GM23338 (cell line): ENCODE data around the gene MRTFA. TPM values are rescaled to one million over a fixed set of nuclear protein-coding genes. Genes with fewer than 3 reads are reported as not detected.

Experiments used
- ATAC-seq: fragments of 200-7000 bp; cut with Tn5 transposase; 3 replicates; pipeline ENCODE4 v1.9.1; 2020
- DNase-seq: peaks from one replicate; pipeline ENCODE4 v3.0.0-alpha.2; 2015; ENCODE audit warnings: low spot score
- H2AFZ ChIP-seq: fragments of 200-600 bp; sonication (generic); 2 replicates; pipeline ENCODE4 v1.8.0; 2016; ENCODE audit warnings: antibody characterized with exemption, mild to moderate bottlenecking, moderate library complexity
- H3F3A ChIP-seq: fragments of 200-600 bp; sonication (generic); replicated peaks from 2 replicates; pipeline ENCODE4 v1.8.0; 2017; ENCODE audit warnings: antibody characterized with exemption, mixed run types, low read depth
- H3K27ac ChIP-seq: fragments of 200-600 bp; sonication (generic); 2 replicates; pipeline ENCODE4 v1.6.1; 2016; ENCODE audit warnings: low read depth
- H3K27me3 ChIP-seq: fragments of 200-600 bp; sonication (generic); 2 replicates; pipeline ENCODE4 v1.8.0; 2016; ENCODE audit warnings: mild to moderate bottlenecking, mixed run types, moderate library complexity; ENCODE audit not compliant: insufficient read depth
- H3K36me3 ChIP-seq: fragments of 200-600 bp; sonication (generic); 2 replicates; pipeline ENCODE4 v1.8.0; 2016; ENCODE audit warnings: mild to moderate bottlenecking; ENCODE audit not compliant: insufficient read depth
- H3K4me1 ChIP-seq: fragments of 200-600 bp; sonication (generic); 2 replicates; pipeline ENCODE4 v1.8.0; 2016; ENCODE audit warnings: mild to moderate bottlenecking, moderate library complexity; ENCODE audit not compliant: insufficient read depth
- H3K4me2 ChIP-seq: fragments of 200-600 bp; sonication (generic); 2 replicates; pipeline ENCODE4 v1.7.1; 2017; ENCODE audit warnings: mixed run types
- H3K4me3 ChIP-seq: fragments of 200-600 bp; sonication (generic); 2 replicates; pipeline ENCODE4 v1.6.1; 2016; ENCODE audit warnings: mixed run types
- H3K79me2 ChIP-seq: fragments of 200-600 bp; sonication (generic); replicated peaks from 2 replicates; pipeline ENCODE4 v1.8.0; 2017; ENCODE audit warnings: mild to moderate bottlenecking; ENCODE audit not compliant: insufficient read depth
- H3K9me2 ChIP-seq: fragments of 200-600 bp; sonication (generic); 2 replicates; pipeline ENCODE4 v1.8.0; 2017; ENCODE audit not compliant: insufficient read depth
- H4K20me1 ChIP-seq: fragments of 200-600 bp; sonication (generic); replicated peaks from 2 replicates; pipeline ENCODE4 v1.8.0; 2017; ENCODE audit warnings: mild to moderate bottlenecking; ENCODE audit not compliant: insufficient read depth
- H3K27ac Mint-ChIP-seq: 2 replicates; pipeline ENCODE4 v1.8.0; 2020; ENCODE audit warnings: inconsistent platforms, mild to moderate bottlenecking, moderate library complexity, mixed read lengths
- H3K27me3 Mint-ChIP-seq: 3 replicates; pipeline ENCODE4 v1.8.0; 2022; ENCODE audit warnings: low read depth, mild to moderate bottlenecking, moderate library complexity, mixed read lengths, inconsistent platforms; ENCODE audit not compliant: insufficient read depth, poor library complexity
- H3K36me3 Mint-ChIP-seq: 3 replicates; pipeline ENCODE4 v1.8.0; 2021; ENCODE audit warnings: low read depth, mild to moderate bottlenecking, inconsistent platforms, moderate library complexity, mixed read lengths
- H3K4me1 Mint-ChIP-seq: 3 replicates; pipeline ENCODE4 v1.8.0; 2020; ENCODE audit warnings: mild to moderate bottlenecking, inconsistent platforms, mixed read lengths
- H3K4me3 Mint-ChIP-seq: 3 replicates; pipeline ENCODE4 v1.8.0; 2021; ENCODE audit warnings: moderate library complexity, mild to moderate bottlenecking, inconsistent platforms, mixed read lengths
- H3K9me3 Mint-ChIP-seq: 3 replicates; pipeline ENCODE4 v1.8.0; 2020; ENCODE audit warnings: moderate library complexity, mild to moderate bottlenecking, inconsistent platforms, mixed read lengths
- CREB1 ChIP-seq: fragments of 250-450 bp; sonication (Bioruptor Pico); IDR thresholded peaks from 2 replicates; pipeline ENCODE4 v1.5.0; 2020; ENCODE audit warnings: low read depth, mild to moderate bottlenecking, moderate library complexity
- ETS1 ChIP-seq: IDR thresholded peaks from 2 replicates; pipeline ENCODE4 v1.6.1; 2016; ENCODE audit warnings: antibody characterized with exemption
- EZH2 ChIP-seq: fragments of 200-600 bp; sonication (generic); IDR thresholded peaks from one replicate; pipeline ENCODE4 v1.8.0; 2017; ENCODE audit warnings: antibody characterized with exemption, mild to moderate bottlenecking, low read depth; ENCODE audit not compliant: unreplicated experiment
- JUNB ChIP-seq: IDR thresholded peaks from one replicate; pipeline ENCODE4 v1.6.1; 2016; ENCODE audit warnings: antibody characterized with exemption; ENCODE audit not compliant: unreplicated experiment
- NANOG ChIP-seq: IDR thresholded peaks from 2 replicates; pipeline ENCODE4 v1.6.1; 2016; ENCODE audit warnings: antibody characterized with exemption, borderline replicate concordance
- POLR2AphosphoS5 ChIP-seq: IDR thresholded peaks from 2 replicates; pipeline ENCODE4 v1.6.1; 2016; ENCODE audit warnings: antibody characterized with exemption, low read depth
- REST ChIP-seq: IDR thresholded peaks from one replicate; pipeline ENCODE4 v1.6.1; 2018; ENCODE audit warnings: antibody characterized with exemption; ENCODE audit not compliant: unreplicated experiment
- STAT1 ChIP-seq: IDR thresholded peaks from one replicate; pipeline ENCODE4 v1.6.1; 2016; ENCODE audit warnings: antibody characterized with exemption; ENCODE audit not compliant: unreplicated experiment
- ZNF114 ChIP-seq: fragments of 250-450 bp; sonication (Bioruptor Pico); IDR thresholded peaks from 2 replicates; pipeline ENCODE4 v1.5.0; 2020; ENCODE audit warnings: mild to moderate bottlenecking, moderate library complexity
- ZNF331 ChIP-seq: fragments of 250-450 bp; sonication (Bioruptor Pico); IDR thresholded peaks from 2 replicates; pipeline ENCODE4 v1.5.0; 2020; ENCODE audit warnings: low read depth, mild to moderate bottlenecking, moderate library complexity
- polyA plus RNA-seq: library from polyadenylated mRNA; unstranded; fragments of >200 nt; fragmentation: Nextera tagmentation; extraction: Ambion mirVana; gene quantifications from 2 replicates; pipeline ENCODE4 v1.2.1, GENCODE V29; 2016
- total RNA-seq: library from RNA; depleted of rRNA; stranded (reverse); fragments of >200 nt; shearing (Covaris generic); gene quantifications from 2 replicates; pipeline ENCODE4 v1.2.3, GENCODE V29; 2014
- TF ChIP-seq, protein P1 (sequence below), 2 experiments: fragments of 200-600 bp in 1 of 2; sonication (generic) in 1 of 2; conservative IDR thresholded peaks; 2 replicates each; pipeline versions ENCODE4 v1.5.1 to v1.6.1; 2016 to 2017; ENCODE audit warnings: antibody characterized with exemption in 2 of 2, low read depth in 2 of 2, mild to moderate bottlenecking in 2 of 2, moderate library complexity in 1 of 2

The MRTFA gene
- total and polyA plus RNA-seq, 2 experiments from 2014 or later, result 18.1 to 92.4 TPM

DNA sequence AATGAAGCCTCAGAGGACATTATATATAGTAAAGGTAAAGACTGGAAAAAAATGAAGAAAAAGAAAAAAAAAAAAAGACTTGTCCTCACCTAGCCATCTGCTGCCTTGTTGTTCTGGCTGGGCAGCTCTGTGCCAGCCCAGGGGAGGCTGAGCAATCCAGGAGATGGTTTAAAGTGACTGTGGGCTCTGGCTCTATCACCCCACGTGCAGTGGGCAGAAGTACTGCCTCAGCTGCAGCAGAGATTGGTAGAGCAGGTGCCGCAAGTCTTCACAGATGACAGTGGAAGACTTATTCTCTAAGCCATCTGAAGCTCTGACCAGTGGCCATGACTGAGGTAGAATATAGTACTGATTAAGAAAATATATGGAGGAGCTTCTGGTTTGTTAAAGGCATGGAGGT lies 203.9 kb downstream of the MRTFA start:
- TF ChIP-seq STAT1, result no peak
- no peak for TF ChIP-seq NANOG
- TF ChIP-seq POLR2AphosphoS5, result no peak
- no peak for TF ChIP-seq EZH2
- no peak for TF ChIP-seq ETS1
- TF ChIP-seq, protein P1, sequence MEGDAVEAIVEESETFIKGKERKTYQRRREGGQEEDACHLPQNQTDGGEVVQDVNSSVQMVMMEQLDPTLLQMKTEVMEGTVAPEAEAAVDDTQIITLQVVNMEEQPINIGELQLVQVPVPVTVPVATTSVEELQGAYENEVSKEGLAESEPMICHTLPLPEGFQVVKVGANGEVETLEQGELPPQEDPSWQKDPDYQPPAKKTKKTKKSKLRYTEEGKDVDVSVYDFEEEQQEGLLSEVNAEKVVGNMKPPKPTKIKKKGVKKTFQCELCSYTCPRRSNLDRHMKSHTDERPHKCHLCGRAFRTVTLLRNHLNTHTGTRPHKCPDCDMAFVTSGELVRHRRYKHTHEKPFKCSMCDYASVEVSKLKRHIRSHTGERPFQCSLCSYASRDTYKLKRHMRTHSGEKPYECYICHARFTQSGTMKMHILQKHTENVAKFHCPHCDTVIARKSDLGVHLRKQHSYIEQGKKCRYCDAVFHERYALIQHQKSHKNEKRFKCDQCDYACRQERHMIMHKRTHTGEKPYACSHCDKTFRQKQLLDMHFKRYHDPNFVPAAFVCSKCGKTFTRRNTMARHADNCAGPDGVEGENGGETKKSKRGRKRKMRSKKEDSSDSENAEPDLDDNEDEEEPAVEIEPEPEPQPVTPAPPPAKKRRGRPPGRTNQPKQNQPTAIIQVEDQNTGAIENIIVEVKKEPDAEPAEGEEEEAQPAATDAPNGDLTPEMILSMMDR (conservative IDR thresholded peaks at IDR 0.05; ENCODE audit: low read depth in 2 of 2), result no peak
- TF ChIP-seq CREB1 (CRISPR knock-in tag), result no peak
- no peak for TF ChIP-seq JUNB
- TF ChIP-seq REST, result no peak
- H3K27ac Mint-ChIP-seq, result no peak overlapping the region
- no peak overlapping the region for H3K4me3 Mint-ChIP-seq
- no peak overlapping the region for H3K27ac ChIP-seq
- H3K4me3 ChIP-seq, result no peak overlapping the region
- ATAC-seq (no peak), DNase-seq (no peak)
- peaks cover 3% of the 10 kb centered on the region for H3K27me3 Mint-ChIP-seq
- 0 out of 2 replicates have a peak, but pooled peaks cover 3% of the 10 kb centered on the region for H3F3A ChIP-seq
- peaks cover 8% of the 10 kb centered on the region; the same call in 2 of the 3 replicates for H3K4me1 Mint-ChIP-seq
- H3K27me3 ChIP-seq, result no peaks in the 10 kb centered on the region
- no peaks in the 10 kb centered on the region for H3K4me1 ChIP-seq
- peaks cover 16% of the 10 kb centered on the region; the same call in 2 of the 3 replicates for H3K36me3 Mint-ChIP-seq
- H4K20me1 ChIP-seq, result no peaks in the 10 kb centered on the region
- H3K9me3 Mint-ChIP-seq, result no peaks in the 10 kb centered on the region
- H3K9me2 ChIP-seq, result no peaks in the 10 kb centered on the region
- H3K36me3 ChIP-seq, result no peaks in the 10 kb centered on the region; the same call in 1 of the 2 replicates
- no peak overlapping the region for H2AFZ ChIP-seq
- 0 out of 2 replicates have a peak, but pooled peaks cover 3% of the 10 kb centered on the region for H3K79me2 ChIP-seq
- no peak overlapping the region for H3K4me2 ChIP-seq

GRCh38 chr22:40432157-40432556 lies 204.4 kb downstream of the MRTFA start:
- H4K20me1 ChIP-seq, result no peaks in the 10 kb centered on the region
- H3F3A ChIP-seq, result 0 out of 2 replicates have a peak, but pooled peaks cover 3% of the 10 kb centered on the region
- 0 out of 2 replicates have a peak, but pooled peaks cover 3% of the 10 kb centered on the region for H3K79me2 ChIP-seq
- no peaks in the 10 kb centered on the region; the same call in 1 of the 2 replicates for H3K36me3 ChIP-seq
- no peaks in the 10 kb centered on the region for H3K4me1 ChIP-seq
- no peak overlapping the region for H3K4me3 Mint-ChIP-seq
- H3K4me3 ChIP-seq, result no peak overlapping the region
- no peak overlapping the region for H3K4me2 ChIP-seq
- H2AFZ ChIP-seq, result no peak overlapping the region
- H3K9me3 Mint-ChIP-seq, result no peaks in the 10 kb centered on the region
- peaks cover 2% of the 10 kb centered on the region for H3K27me3 Mint-ChIP-seq
- H3K4me1 Mint-ChIP-seq, result peaks cover 6% of the 10 kb centered on the region; the same call in 2 of the 3 replicates
- H3K27me3 ChIP-seq, result no peaks in the 10 kb centered on the region
- ATAC-seq (no peak), DNase-seq (no peak)
- H3K36me3 Mint-ChIP-seq, result peaks cover 16% of the 10 kb centered on the region; the same call in 2 of the 3 replicates
- no peaks in the 10 kb centered on the region for H3K9me2 ChIP-seq
- no peak overlapping the region for H3K27ac Mint-ChIP-seq
- H3K27ac ChIP-seq, result no peak overlapping the region
- TF ChIP-seq NANOG (no peak), CREB1 (CRISPR knock-in tag) (no peak), ZNF114 (CRISPR knock-in tag) (no peak), STAT1 (no peak), REST (no peak), ZNF331 (CRISPR knock-in tag) (no peak)
- TF ChIP-seq, protein P1 (conservative IDR thresholded peaks at IDR 0.05; ENCODE audit: low read depth in 2 of 2), result no peak
